Stimulated activated naive CD8-positive, alpha-beta T cell treated with anti-CD3 and anti-CD28 coated beads, Interleukin-15, amount 100 ng/mL, for 72 hours (primary cell): ENCODE measurements around the gene GPR157.
A peak's percentile ranks its signal among the peaks of the same experiment; 100 is the strongest.

ENCODE experiments used
- ATAC-seq: fragments of 150-1000 bp; cut with Tn5 transposase; 2 replicates; pipeline ENCODE4 v1.10.0; 2021; ENCODE audit warnings: mild to moderate bottlenecking, moderate library complexity
- DNase-seq, 2 donors: peaks; one replicate each; pipeline ENCODE4 v3.0.0; 2021 to 2022
- H3K27ac Mint-ChIP-seq, 2 donors: one replicate each; pipeline ENCODE4 v1.8.0; 2022; ENCODE audit warnings: mild to moderate bottlenecking in 2 of 2, mixed read lengths in 2 of 2, moderate library complexity in 2 of 2
- H3K27me3 Mint-ChIP-seq: one replicate; pipeline ENCODE4 v1.8.0; 2022; ENCODE audit warnings: mixed read lengths
- H3K4me1 Mint-ChIP-seq: one replicate; pipeline ENCODE4 v1.8.0; 2022; ENCODE audit warnings: mild to moderate bottlenecking, mixed read lengths
- H3K4me3 Mint-ChIP-seq, 2 donors: one replicate each; pipeline ENCODE4 v1.8.0; 2022; ENCODE audit warnings: mild to moderate bottlenecking in 2 of 2, mixed read lengths in 2 of 2, moderate library complexity in 1 of 2
- H3K9me3 Mint-ChIP-seq, 2 donors: one replicate each; pipeline ENCODE4 v1.8.0; 2022; ENCODE audit warnings: mixed read lengths in 2 of 2

GPR157 gene

DNA sequence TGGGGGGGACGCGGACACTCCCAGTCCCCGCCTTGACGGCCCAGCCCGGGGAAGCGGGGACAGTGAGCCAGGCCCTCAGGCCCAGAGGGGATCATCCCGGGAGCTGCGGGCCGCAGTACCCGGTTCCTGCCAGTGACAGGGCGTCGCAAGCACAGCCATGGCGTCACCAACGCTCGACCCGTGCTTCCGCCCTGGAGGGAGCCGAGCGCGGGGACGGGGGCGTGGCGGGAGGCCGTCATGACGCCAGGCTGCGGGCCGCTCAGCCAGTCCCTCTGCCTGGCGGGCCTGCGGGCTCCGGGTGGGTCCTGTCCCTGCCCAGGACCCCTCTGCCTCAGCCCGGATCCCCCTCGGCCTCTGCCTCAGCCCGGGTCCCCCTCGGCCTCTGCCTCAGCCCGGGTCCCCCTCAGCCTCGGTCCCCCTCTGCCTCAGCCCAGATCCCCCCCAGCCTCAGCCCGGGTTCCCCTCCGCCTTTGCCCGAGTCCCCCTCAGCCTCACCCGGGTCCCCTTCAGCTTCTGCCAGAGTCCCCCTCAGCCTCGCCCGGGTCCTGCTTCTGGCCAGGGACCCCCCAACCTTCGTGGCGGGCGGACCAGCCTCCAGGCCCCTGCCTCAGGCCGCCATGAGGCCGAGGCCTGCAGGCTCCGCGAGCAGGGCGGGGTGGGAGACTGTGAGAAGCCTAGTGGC lies 57.2 kb downstream of the GPR157 start:
- DNase-seq (no peak), ATAC-seq (peak; percentile 26)
- no peaks in the 10 kb centered on the region for H3K9me3 Mint-ChIP-seq
- H3K27me3 Mint-ChIP-seq, result peaks cover 47% of the 10 kb centered on the region
- peaks cover 25% of the 10 kb centered on the region for H3K4me1 Mint-ChIP-seq
- H3K27ac Mint-ChIP-seq, result no peak overlapping the region
- H3K4me3 Mint-ChIP-seq, result no peak overlapping the region

DNA sequence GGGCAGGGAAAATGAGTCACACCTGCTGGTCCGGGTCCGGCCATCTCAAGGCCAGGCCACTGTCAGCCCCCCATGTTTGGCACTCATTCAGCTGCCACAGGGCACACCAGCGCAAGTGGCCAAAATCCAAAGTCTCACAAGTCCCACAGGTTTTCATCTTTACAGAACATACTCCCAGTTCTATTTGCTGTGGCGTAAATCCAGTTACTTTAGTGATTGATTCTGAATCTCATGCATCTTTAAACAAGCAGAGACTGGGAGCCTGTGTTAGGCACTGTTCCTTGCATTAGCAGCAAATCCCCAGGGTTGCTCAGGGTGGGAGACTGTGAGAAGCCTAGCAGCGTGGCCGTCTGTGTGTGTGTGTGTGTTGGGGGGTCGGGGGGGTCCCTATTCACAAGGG lies 58.4 kb downstream of the GPR157 start:
- H3K27me3 Mint-ChIP-seq, result peaks cover 35% of the 10 kb centered on the region

GRCh38 chr1:9069326-9070100 lies 59.4 kb downstream of the GPR157 start, which contains the start of gene SLC2A5:
TSS of gene SLC2A5 (minus strand) at chr1:9069635. CDS start at chr1:9069536, 99 bp downstream.
- no peaks in the 10 kb centered on the region for H3K9me3 Mint-ChIP-seq
- peaks cover 25% of the 10 kb centered on the region for H3K27me3 Mint-ChIP-seq
- peak within 1 kb of the TSS in 1 of 2 donors; percentile 16 for H3K27ac Mint-ChIP-seq
- DNase-seq, result no peak
- ATAC-seq, result no peak
- peaks cover 8% of the 10 kb centered on the region for H3K4me1 Mint-ChIP-seq
- peak within 1 kb of the TSS in 1 of 2 donors; percentile 3 for H3K4me3 Mint-ChIP-seq

More for the DNA sequence above, 58.4 kb downstream of the GPR157 start:
- no peak for ATAC-seq
- no peak for DNase-seq
- Mint-ChIP-seq H3K4me3 (no peak overlapping the region), H3K9me3 (no peaks in the 10 kb centered on the region), H3K27ac (no peak overlapping the region), H3K4me1 (peaks cover 17% of the 10 kb centered on the region)

DNA sequence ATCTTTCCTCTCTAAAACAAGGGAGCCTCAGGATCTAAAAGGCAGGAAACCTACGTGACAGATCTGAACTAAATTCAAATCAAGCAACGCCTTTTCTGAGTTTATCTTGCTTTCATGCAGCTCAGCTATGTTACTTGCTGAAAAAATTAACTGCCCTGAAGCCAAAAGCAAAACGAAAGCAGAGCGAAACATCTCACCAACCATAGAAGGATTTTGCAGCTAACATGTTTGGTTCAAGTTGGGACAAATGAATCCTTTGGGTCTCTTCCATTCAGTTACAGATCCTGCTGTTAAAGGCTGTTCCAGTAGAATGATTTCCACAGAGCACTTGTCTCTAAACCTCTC lies 59.9 kb downstream of the GPR157 start:
- H3K27me3 Mint-ChIP-seq, result peaks cover 19% of the 10 kb centered on the region
- no peaks in the 10 kb centered on the region for H3K9me3 Mint-ChIP-seq
- H3K4me1 Mint-ChIP-seq, result peaks cover 7% of the 10 kb centered on the region
- no peak overlapping the region for H3K27ac Mint-ChIP-seq
- DNase-seq (no peak), ATAC-seq (no peak)
- no peak overlapping the region for H3K4me3 Mint-ChIP-seq

GRCh38 chr1:9066945-9067807 lies 61.7 kb downstream of the GPR157 start:
- Mint-ChIP-seq H3K9me3 (no peaks in the 10 kb centered on the region), H3K27ac (no peak overlapping the region), H3K4me1 (peaks cover 7% of the 10 kb centered on the region), H3K27me3 (peaks cover 9% of the 10 kb centered on the region), H3K4me3 (no peak overlapping the region)
- ATAC-seq (no peak), DNase-seq (no peak)

- peaks cover 7% of the 10 kb centered on the region for H3K4me1 Mint-ChIP-seq
- H3K9me3 Mint-ChIP-seq, result no peaks in the 10 kb centered on the region
- H3K4me3 Mint-ChIP-seq, result no peak overlapping the region
- no peak overlapping the region for H3K27ac Mint-ChIP-seq
- H3K27me3 Mint-ChIP-seq, result peaks cover 9% of the 10 kb centered on the region
- ATAC-seq, result no peak
- DNase-seq, result no peak
Observed at GRCh38 chr1:9065213-9065751, 63.6 kb downstream of the GPR157 start.

DNA sequence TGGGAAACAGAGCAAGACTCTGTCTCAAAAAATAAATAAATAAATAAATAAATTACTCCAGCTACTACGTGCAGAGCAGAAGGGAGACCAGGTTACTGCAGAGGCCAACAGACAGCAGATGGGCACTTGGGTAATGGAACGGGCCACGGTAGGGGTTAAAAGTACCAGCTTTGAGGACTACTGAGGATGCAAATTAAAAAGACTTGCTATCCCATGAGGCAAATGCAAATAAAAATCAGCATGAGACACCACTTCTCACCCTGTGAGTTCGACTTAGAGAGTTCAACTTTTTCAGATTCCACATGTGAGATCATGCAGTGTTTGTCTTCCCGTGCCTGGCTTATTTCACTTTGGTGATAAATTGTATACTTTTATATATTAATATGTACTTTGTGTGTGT lies 66.1 kb downstream of the GPR157 start:
- Mint-ChIP-seq H3K27ac (no peak overlapping the region), H3K27me3 (peaks cover 9% of the 10 kb centered on the region), H3K4me3 (no peak overlapping the region), H3K9me3 (no peaks in the 10 kb centered on the region), H3K4me1 (no peaks in the 10 kb centered on the region)
- no peak for ATAC-seq
- DNase-seq, result no peak

GRCh38 chr1:9062021-9062471 lies 66.9 kb downstream of the GPR157 start:
- no peak for DNase-seq

DNA sequence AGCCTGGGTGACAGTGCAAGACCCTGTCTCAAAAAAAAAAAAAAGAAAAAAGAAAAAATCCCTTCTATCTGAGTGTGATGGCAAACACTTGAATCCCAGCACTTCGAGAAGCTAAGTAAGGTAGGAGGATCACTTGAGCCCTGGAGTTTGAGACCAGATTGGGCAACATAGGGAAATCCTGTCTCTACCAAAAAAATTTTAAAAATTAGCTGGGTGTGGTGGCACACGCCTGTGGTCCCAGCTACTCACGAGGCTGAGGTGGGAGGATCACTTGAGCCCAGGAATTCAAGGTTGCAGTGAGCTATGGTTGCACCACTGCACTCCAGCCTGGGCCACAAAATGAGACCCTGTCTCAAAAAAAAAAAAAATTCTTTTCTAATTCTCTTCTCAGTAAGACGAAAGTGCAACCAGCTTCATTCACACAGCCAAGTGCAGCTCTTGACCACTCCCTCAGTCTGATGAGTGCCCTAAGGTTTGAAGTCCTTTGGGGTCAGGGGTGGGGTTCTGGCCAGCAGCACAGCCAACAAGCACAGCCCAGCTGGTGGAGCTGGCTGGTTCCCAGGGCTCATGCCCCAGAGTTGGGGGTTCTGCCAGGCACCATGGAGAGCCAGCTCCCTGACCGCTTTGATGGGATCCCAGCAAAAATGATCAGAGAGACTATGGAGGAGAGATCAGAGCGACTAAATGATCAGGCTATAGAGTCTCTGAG lies 67.5 kb downstream of the GPR157 start:
- no peak overlapping the region for H3K4me3 Mint-ChIP-seq
- no peaks in the 10 kb centered on the region for H3K9me3 Mint-ChIP-seq
- H3K27ac Mint-ChIP-seq, result no peak overlapping the region
- H3K27me3 Mint-ChIP-seq, result no peaks in the 10 kb centered on the region
- DNase-seq (no peak), ATAC-seq (no peak)
- no peaks in the 10 kb centered on the region for H3K4me1 Mint-ChIP-seq

More at GRCh38 chr1:9062021-9062471, 66.9 kb downstream of the GPR157 start:
- no peaks in the 10 kb centered on the region for H3K9me3 Mint-ChIP-seq
- H3K27me3 Mint-ChIP-seq, result peaks cover 3% of the 10 kb centered on the region
- no peak overlapping the region for H3K27ac Mint-ChIP-seq
- H3K4me3 Mint-ChIP-seq, result no peak overlapping the region
- no peaks in the 10 kb centered on the region for H3K4me1 Mint-ChIP-seq
- ATAC-seq, result no peak

GRCh38 chr1:9059891-9060744 lies 68.8 kb downstream of the GPR157 start:
- Mint-ChIP-seq H3K4me3 (no peak overlapping the region), H3K4me1 (no peaks in the 10 kb centered on the region), H3K27me3 (no peaks in the 10 kb centered on the region), H3K9me3 (no peaks in the 10 kb centered on the region), H3K27ac (no peak overlapping the region)
- DNase-seq, result no peak
- ATAC-seq, result no peak

- Mint-ChIP-seq H3K4me1 (no peaks in the 10 kb centered on the region), H3K27me3 (no peaks in the 10 kb centered on the region), H3K9me3 (no peaks in the 10 kb centered on the region), H3K4me3 (no peak overlapping the region), H3K27ac (no peak overlapping the region)
- no peak for ATAC-seq
- no peak for DNase-seq
Observed at GRCh38 chr1:9058465-9058864, 70.4 kb downstream of the GPR157 start.

- Mint-ChIP-seq H3K27ac (no peak overlapping the region), H3K9me3 (no peaks in the 10 kb centered on the region), H3K27me3 (no peaks in the 10 kb centered on the region), H3K4me3 (no peak overlapping the region), H3K4me1 (no peaks in the 10 kb centered on the region)
- peak; percentile 12 for ATAC-seq
- no peak for DNase-seq
Observed at GRCh38 chr1:9057851-9058250, 71.1 kb downstream of the GPR157 start.

DNA sequence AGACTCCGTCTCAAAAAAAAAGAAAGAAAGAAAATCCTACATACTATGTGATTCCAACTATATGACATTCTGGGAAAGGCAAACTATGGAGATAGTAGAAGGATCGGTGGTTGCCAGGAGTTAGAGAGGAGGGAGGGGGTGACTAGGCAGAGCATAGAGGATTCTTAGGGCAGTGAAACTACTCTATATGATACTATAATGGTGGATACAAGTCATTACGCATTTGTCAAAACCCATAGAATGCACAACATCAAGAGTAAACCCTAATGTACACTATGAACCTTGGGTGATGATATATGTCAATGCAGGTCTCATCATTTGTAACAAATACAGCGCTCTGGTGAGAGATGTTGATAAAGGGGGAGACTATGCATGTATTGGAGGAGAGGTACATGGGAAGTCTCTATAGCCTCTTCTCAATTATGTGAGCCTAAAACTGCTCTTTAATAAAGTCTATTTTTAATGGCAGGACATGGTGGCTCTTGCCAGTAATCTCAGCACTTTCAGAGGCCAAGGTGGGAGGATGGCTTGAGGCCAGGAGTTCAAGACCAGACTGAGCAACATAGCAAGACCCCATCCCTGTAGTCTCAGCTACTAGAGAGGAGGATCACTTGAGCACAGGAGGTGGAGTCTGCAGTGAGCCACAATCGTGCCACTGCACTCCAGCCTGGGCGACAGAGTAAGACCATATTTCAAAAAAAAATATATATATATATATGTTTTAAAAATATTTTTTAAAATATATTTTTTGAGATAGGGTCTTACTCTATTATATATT lies 76.4 kb downstream of the GPR157 start:
- no peak overlapping the region for H3K4me3 Mint-ChIP-seq
- H3K27me3 Mint-ChIP-seq, result no peaks in the 10 kb centered on the region
- H3K4me1 Mint-ChIP-seq, result no peaks in the 10 kb centered on the region
- no peak overlapping the region for H3K27ac Mint-ChIP-seq
- ATAC-seq (peak; percentile 40), DNase-seq (no peak)
- H3K9me3 Mint-ChIP-seq, result no peaks in the 10 kb centered on the region

DNA sequence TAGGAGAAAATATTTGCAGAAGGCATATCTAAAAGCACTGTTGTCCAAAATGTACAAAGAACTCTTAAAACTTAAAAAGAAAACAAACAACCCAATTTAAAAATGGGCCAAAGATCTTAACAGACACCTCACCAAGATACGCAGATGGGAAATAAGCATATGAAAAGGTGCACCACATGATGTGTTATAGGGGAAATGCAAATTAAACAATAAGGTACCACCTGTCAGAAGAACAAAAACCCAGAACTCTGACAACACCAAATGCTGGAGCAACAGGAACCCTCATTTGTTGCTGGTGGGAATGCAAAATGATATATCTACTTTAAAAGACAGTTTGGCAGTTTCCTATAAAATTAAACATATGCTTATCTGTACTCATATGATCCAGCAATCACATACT lies 77.5 kb downstream of the GPR157 start:
- H3K9me3 Mint-ChIP-seq, result no peaks in the 10 kb centered on the region
- H3K4me3 Mint-ChIP-seq, result no peak overlapping the region
- DNase-seq (no peak), ATAC-seq (no peak)
- no peaks in the 10 kb centered on the region for H3K27me3 Mint-ChIP-seq
- H3K27ac Mint-ChIP-seq, result no peak overlapping the region
- no peaks in the 10 kb centered on the region for H3K4me1 Mint-ChIP-seq
